Activated CD8-positive, alpha-beta memory T cell treated with anti-CD3 and anti-CD28 coated beads, Interleukin-2, amount 50 U/mL, for 1 hour (primary cell): ENCODE measurements around the gene VPS72.
A peak's percentile ranks its signal among the peaks of the same experiment; 100 is the strongest.

Experiments used
- DNase-seq: peaks from one replicate; pipeline ENCODE4 v3.0.0-alpha.2; 2020; ENCODE audit errors: extremely low read depth

The VPS72 gene

DNA sequence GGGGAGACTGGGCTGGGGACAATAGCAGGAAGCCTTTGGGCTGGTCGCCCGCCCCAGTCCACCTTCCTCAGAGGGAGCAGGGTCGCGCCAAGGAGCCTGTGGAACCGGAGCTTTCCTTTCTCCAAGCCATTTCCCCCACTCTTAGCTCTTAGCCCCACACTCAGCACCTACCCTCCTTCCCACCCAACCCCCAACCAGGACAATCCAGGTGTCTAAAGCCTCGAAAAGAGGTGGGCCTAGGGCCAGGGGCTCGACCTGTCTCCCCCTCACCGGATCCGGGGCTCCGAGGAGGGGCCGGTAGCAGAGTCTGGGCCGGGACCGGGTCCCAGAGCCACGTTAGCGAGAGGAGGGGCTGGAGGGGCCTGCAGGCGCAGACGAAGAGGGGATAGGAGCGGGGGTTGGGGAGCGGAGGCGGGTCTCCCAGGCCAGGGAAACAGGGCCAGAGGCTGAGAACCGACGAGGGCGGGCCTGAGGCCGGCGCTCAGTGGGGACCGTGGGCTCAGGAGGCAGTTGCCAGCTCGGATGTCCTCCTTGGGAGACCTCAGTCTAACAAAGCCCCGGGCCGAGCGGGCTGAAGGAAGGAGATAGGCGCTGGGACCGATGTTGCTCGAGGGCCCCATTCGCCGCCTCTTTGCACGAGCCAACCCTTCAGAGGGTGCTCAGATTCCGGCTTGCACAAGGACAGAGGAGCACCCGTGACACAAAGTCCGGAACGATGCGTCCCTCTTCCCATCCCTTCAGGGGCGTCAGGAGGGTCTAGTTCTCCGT is 44.5 kb downstream of the VPS72 start:
- no peak for DNase-seq

DNA sequence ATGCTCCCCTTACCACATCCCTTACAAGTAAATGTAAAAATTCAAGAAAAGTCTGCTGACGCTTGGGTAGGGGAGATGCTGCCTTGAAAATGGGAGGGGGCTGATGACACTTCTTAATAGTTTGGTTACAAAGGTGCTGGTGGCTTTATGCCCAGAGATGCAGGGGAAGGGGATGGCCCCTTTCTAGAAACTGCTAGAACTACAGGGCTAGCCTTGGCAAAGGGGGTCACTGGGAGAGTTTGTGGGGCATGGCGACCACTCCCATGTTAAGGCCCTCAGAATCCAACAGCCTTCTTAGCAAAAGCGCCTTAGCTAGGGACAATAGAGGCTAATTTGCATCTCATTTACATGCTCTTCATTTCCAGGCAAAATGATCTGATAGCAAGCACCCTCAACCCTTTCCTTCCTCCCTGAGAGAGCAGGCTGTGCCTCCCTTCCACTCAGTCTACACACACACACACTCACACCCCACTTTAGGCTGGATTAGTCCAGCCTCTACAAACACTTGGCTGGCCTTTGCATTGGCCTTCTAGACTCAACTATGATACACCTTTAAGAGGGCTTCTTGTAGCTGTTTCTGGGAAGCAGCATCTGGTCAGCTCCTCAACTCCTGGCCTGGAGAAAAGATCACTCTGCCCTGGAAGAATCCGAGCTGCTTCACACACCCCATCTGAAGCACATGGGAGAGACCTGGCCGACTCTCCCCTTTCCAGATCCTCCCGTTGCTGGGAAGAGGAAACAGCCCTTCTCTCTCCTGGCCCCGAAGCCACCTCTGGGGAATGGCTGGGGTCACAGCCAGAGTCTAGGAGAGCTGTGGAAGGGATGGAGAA is 45.3 kb downstream of the VPS72 start:
- DNase-seq = no peak

DNA sequence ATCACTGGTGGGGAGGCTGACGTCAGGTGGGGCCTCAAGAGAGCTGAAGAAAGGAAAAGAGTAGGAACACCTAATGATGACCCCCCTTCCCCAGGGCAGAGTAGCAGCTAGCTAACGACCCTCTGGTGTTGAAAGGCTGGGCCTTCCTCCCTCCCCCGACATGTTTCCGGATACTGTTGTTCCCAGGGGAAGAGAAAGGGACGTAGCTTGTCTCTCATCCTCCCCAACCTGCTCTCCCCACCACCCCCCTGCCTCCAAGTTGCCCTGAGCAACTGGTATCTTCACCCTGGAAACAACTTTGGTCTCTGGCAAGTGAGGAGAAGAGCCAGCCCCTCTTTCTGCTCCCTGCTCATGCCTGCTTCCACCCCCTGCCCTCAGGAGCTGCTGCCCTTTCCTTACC is 46.0 kb downstream of the VPS72 start:
- no peak for DNase-seq

DNA sequence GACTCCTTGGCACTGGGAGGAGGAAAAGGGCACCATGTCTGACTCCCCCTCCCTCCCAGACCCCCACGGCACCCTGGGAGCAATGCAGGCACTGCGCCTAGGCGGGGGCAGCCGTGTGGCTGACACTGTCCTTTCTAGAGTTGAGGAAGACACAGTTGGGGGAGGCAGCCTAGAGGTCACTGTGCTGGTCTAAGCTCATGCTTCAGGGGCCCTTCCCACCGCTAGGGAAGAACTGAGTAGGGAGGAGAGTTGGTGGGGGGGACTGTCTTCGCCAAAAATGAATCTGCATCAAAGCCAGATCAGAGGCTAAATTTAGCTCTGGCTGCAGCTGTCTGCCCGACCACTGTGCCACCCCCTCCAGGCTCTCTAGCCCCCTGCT is 47.0 kb downstream of the VPS72 start:
- DNase-seq = no peak

GRCh38 chr1:151142411-151143056 is 47.5 kb downstream of the VPS72 start:
- DNase-seq = no peak

GRCh38 chr1:151137789-151138188 is 52.2 kb downstream of the VPS72 start:
- DNase-seq = no peak

DNA sequence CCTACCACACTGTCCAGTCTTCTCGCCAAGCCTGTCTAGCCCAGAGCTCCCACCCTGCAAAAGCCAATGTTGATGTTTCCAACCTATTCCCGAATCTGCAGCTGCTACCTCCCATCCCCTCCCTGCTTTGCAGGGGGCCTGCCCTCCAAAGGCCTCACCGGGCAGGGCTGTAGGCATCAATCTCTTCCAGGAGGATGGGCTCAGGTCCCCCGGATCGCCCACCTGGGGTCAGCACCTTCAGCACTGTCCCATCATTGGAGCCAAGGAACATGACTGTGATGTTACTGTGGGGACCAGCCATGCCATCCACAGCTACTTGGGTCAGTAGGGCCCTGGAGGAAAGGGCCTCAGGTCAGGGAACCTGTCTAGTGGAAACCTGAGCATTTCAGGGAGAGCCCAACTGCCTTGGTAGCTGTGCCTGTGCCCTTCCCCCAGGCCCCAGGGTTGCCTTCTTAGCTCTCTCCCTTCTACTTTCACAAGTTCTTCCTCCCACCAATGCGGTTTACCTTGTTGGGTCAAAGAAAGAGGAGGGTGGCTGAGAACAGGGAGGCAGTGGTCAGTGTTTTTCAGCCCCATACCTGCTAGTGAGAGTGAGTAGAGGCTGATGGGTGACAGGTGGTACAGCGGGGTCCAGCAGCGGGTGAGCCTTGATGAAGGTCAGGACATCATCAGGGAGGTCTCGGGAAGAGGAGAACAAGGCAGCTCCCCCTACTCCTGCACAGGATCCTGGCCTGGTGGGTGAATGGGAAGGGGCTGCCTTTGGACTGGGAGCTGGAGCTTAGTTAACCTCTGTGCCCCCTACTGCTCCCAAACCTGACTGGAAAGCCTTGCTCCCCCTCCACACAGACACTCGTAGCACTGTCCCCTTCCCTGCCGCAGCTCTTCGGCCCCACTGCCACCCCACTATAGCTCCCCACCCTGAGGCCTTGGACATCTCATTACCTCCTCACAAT is 54.3 kb downstream of the VPS72 start:
- no peak for DNase-seq

GRCh38 chr1:151134991-151135390 is 55.0 kb downstream of the VPS72 start:
- DNase-seq = no peak

- no peak for DNase-seq
Observed at GRCh38 chr1:151134396-151134795, 55.6 kb downstream of the VPS72 start.

DNA sequence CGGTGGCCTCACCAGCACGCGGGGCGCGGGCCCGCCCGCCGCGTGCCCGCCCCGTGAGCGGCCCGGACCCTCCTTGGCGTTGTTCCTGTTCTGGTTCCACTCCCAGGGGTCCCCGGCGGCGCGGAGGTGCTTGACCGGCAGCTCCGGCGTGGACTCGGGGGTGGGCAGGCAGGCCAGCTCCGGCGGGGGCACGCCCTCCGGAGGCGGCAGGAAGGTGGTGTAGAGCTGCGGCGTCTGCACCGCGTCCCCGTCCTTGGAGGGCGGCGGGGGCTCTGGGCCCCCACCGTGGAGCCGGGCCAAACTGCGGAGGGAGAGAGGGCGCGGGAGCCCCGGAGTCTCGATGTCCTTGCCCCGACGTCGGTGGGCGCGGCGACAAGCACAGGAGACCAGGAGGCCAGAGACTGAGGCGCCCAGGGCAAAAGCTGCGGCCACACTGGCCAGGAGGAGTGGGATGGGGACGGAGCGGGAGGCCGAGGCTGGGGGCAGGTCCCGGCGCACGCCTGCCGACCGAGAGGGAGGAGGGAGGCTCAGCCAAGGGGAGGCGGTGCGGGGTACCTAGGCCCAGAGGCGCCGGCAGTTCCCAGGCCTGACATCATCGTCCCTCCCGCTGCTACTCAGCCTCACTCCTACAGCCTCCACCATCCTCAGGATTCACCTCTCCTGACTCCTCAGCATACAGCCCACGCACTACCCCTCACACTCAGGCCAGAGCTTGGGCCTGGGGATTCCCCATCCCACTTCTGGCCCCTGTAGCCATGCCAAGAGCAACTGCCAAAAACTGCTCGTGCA is 56.8 kb downstream of the VPS72 start:
- DNase-seq = no peak

DNA sequence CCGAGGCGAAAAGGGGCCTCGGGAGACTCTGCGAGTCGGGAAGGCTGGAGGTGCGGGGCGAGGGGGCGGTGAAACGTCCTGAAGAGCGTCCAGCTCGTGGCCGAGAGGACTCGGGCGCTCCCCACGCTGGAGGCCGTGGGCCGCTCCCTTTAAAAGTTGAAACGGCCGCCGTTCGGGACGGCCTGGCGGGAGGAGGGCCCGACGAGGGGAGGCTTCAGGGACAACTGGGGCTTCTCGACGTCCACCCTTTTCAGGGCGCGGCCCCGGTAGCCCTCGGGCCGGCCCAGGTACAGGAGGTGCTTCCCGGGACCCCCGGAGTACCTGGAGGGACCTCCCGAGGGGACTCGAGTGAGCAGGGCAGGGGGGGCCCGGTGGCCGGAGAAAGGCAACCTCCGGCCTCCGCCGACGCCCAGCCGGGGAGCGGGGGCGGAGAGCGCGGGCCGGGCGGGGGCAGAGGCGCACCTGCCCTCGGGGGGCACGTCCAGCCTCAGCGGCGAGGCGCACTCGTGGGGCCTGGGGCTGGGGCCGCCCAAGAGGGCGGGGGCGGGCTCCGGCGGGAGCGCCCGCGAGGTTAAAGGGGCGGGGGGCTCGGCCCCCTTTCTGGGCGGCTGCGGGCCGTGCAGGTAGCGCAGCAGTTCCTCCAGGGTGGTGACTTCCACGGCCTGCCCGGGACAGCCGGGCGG is 57.5 kb downstream of the VPS72 start:
- DNase-seq = no peak

DNA sequence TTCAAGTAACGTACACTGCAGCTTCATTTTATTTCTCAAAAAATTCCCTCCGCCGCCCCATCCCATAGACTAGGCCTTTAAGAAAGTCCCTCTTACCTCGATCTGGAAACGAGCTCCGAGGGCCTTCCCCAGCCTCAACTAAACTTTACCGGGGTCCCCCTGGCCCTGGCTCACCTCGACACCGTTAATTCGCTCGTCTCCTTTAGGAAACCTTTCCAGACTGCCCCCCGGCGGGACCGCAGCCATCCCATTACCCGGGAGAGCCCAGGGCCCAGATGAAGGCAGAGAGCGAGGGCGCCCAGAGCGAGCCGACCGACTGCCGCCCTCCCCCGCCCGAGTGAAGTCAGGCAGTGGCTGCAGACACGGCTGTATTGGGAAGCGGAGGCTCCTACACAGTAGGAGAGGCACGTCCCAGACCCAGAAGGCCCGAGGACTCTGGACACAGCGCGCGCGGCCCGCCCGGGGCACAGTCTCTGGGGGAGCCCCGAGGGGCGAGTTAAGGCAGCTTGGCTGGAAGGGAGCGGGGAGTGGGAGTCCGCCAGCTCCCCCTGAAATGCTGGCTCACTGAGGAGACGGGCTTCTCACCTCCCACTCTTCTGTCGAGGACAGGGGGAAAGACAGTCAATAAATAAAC is 58.2 kb downstream of the VPS72 start:
- DNase-seq = no peak

DNA sequence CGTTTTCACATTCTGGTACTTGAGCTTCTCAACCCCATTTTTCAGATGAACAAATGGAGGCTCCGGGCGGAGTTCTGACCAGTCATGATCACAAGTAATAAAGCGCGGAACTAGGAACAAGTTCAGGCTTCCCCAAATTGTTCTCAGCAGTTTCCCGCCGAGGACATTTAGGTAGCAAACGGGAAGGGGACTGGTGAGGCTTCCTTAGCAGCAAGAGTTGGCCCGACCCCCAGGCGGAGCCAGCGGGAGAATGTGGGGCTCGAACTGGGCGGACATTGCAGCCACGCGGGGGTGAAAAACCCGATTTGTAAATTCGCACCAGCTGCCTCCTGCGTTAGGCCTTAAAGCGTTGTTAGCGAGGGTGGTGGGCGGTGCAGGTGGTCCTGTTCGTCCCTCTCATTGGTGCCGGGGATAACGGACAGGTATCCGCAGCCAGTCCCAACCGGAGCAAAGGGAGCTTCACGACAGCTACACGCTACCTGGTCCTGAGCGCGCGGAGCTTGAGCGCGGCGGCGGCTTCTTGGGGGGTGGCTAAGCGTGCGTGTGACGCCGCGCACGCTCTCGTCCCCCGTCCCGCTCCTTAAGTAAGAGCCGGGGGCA is 58.9 kb downstream of the VPS72 start:
- DNase-seq = peak; percentile 71

DNA sequence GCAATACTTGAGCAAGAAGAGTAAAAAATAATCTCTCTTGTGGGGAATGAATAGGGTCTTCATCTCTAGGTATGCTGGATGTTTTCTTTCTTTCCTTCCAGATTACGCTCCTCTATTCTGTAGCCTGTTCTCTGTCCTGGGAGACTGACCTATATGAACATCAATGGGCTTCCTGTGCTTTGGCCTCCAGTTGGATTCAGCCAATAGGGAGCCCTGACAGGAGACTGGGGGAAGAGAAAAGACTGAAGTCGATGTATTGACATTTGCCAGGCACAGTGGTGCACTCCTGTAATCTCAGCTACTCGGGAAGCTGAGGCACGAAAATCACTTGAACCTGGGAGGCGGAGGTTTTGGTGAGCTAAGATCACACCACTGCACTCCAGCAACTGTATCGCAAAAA is 61.2 kb downstream of the VPS72 start:
- no peak for DNase-seq
